Stimulated activated CD8-positive, alpha-beta memory T cell treated with anti-CD3 and anti-CD28 coated beads, Interleukin-15, amount 100 ng/mL, for 48 hours (primary cell): ENCODE measurements around the gene IFIT2.
"Not testable (repeated sequence)": the region's sequence is repeated elsewhere in the genome, so short reads cannot be mapped to it uniquely, and the experiment has no call there.

Experiments used
- DNase-seq, 2 donors: peaks; one replicate each; pipeline ENCODE4 v3.0.0-alpha.2; 2020; ENCODE audit warnings: low read depth in 2 of 2

IFIT2 gene

GRCh38 chr10:89341649-89342048 is 39.8 kb downstream of the IFIT2 start:
- DNase-seq, result no peak

- DNase-seq, result no peak
These were observed 40.5 kb downstream of the IFIT2 start for GRCh38 chr10:89342206-89342958.

GRCh38 chr10:89343089-89343767 is 41.4 kb downstream of the IFIT2 start:
- no peak for DNase-seq

GRCh38 chr10:89344156-89344555 is 42.3 kb downstream of the IFIT2 start:
- DNase-seq, result no peak

- no peak for DNase-seq
These were observed 43.6 kb downstream of the IFIT2 start for GRCh38 chr10:89345367-89346000.

GRCh38 chr10:89346405-89347254 is 44.8 kb downstream of the IFIT2 start:
- DNase-seq, result no peak

GRCh38 chr10:89347701-89348457 is 46.0 kb downstream of the IFIT2 start:
- no peak for DNase-seq

- DNase-seq, result no peak
These were observed 46.6 kb downstream of the IFIT2 start for GRCh38 chr10:89348481-89348880.

GRCh38 chr10:89348975-89349374 is 47.1 kb downstream of the IFIT2 start:
- no peak for DNase-seq

- not testable (repeated sequence) for DNase-seq
These were observed 48.9 kb downstream of the IFIT2 start for GRCh38 chr10:89350631-89351315.

- no peak for DNase-seq
These were observed 49.5 kb downstream of the IFIT2 start for GRCh38 chr10:89351412-89351779.

GRCh38 chr10:89351780-89352597 is 50.1 kb downstream of the IFIT2 start:
- no peak for DNase-seq

- DNase-seq, result no peak
These were observed 51.0 kb downstream of the IFIT2 start for GRCh38 chr10:89352802-89353201.

- no peak for DNase-seq
These were observed 53.6 kb downstream of the IFIT2 start for GRCh38 chr10:89355394-89355931.

- DNase-seq, result no peak
These were observed 55.2 kb downstream of the IFIT2 start for GRCh38 chr10:89357096-89357495.

GRCh38 chr10:89357975-89358374 is 56.1 kb downstream of the IFIT2 start:
- DNase-seq, result no peak
